ENCODE results near the gene NEDD4L. TPM values are rescaled to one million over a fixed set of nuclear protein-coding genes. Genes with fewer than 3 reads are reported as not detected.

Gene NEDD4L
- total and polyA plus RNA-seq, 10 of the 15 experiments (the other 5 are each of a cell fraction or from before 2014, with no cell fraction given) = 7.4 to 24.0 (median 17.7) TPM

DNA sequence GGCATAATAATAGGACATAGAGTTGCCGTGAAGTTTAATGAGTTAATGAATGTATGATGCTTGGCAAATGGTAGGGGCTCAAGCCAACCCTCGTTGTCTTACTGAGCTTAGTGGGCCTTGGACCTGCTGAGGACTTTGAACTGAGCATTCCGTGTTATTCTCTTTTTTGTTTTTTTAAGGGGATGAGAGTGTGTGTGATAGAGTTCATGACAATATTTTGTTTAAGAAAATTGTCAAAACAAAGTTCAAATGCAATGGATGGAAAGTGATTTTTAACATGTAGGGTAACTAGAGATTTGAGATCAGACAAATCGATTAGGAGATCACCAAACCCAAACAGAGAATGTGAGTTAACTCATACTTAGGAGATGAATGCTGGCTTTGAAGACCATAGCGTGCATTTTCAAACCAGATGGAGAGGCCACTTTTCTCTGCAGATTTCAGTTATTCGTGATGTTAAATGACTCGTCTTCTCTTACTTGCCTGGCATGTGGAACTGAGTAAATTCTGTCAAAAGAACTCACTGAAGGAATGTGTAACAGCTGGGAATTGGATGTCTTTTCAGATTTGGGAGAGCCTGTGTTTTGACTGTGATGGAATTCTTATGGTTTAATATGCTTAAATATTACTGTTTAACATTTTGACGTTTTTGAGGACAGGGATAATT is 88.7 kb downstream of the NEDD4L start (continued):
- TF ChIP-seq, protein P1, sequence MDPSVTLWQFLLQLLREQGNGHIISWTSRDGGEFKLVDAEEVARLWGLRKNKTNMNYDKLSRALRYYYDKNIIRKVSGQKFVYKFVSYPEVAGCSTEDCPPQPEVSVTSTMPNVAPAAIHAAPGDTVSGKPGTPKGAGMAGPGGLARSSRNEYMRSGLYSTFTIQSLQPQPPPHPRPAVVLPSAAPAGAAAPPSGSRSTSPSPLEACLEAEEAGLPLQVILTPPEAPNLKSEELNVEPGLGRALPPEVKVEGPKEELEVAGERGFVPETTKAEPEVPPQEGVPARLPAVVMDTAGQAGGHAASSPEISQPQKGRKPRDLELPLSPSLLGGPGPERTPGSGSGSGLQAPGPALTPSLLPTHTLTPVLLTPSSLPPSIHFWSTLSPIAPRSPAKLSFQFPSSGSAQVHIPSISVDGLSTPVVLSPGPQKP (IDR thresholded peaks at IDR 0.05; ENCODE audit: low read depth, low read length) = no peak
- TF ChIP-seq, protein P2, sequence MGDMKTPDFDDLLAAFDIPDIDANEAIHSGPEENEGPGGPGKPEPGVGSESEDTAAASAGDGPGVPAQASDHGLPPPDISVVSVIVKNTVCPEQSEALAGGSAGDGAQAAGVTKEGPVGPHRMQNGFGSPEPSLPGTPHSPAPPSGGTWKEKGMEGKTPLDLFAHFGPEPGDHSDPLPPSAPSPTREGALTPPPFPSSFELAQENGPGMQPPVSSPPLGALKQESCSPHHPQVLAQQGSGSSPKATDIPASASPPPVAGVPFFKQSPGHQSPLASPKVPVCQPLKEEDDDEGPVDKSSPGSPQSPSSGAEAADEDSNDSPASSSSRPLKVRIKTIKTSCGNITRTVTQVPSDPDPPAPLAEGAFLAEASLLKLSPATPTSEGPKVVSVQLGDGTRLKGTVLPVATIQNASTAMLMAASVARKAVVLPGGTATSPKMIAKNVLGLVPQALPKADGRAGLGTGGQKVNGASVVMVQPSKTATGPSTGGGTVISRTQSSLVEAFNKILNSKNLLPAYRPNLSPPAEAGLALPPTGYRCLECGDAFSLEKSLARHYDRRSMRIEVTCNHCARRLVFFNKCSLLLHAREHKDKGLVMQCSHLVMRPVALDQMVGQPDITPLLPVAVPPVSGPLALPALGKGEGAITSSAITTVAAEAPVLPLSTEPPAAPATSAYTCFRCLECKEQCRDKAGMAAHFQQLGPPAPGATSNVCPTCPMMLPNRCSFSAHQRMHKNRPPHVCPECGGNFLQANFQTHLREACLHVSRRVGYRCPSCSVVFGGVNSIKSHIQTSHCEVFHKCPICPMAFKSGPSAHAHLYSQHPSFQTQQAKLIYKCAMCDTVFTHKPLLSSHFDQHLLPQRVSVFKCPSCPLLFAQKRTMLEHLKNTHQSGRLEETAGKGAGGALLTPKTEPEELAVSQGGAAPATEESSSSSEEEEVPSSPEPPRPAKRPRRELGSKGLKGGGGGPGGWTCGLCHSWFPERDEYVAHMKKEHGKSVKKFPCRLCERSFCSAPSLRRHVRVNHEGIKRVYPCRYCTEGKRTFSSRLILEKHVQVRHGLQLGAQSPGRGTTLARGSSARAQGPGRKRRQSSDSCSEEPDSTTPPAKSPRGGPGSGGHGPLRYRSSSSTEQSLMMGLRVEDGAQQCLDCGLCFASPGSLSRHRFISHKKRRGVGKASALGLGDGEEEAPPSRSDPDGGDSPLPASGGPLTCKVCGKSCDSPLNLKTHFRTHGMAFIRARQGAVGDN (IDR thresholded peaks at IDR 0.05) = no peak
- TF ChIP-seq RBBP5 (conservative IDR thresholded peaks at IDR 0.05) = no peak
- TF ChIP-seq, protein P3, sequence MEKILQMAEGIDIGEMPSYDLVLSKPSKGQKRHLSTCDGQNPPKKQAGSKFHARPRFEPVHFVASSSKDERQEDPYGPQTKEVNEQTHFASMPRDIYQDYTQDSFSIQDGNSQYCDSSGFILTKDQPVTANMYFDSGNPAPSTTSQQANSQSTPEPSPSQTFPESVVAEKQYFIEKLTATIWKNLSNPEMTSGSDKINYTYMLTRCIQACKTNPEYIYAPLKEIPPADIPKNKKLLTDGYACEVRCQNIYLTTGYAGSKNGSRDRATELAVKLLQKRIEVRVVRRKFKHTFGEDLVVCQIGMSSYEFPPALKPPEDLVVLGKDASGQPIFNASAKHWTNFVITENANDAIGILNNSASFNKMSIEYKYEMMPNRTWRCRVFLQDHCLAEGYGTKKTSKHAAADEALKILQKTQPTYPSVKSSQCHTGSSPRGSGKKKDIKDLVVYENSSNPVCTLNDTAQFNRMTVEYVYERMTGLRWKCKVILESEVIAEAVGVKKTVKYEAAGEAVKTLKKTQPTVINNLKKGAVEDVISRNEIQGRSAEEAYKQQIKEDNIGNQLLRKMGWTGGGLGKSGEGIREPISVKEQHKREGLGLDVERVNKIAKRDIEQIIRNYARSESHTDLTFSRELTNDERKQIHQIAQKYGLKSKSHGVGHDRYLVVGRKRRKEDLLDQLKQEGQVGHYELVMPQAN (conservative IDR thresholded peaks at IDR 0.05) = no peak
- no peak for TF ChIP-seq TAF1 (IDR thresholded peaks at IDR 0.05; ENCODE audit: borderline replicate concordance, low read depth, low read length)
- TF ChIP-seq, protein P4, sequence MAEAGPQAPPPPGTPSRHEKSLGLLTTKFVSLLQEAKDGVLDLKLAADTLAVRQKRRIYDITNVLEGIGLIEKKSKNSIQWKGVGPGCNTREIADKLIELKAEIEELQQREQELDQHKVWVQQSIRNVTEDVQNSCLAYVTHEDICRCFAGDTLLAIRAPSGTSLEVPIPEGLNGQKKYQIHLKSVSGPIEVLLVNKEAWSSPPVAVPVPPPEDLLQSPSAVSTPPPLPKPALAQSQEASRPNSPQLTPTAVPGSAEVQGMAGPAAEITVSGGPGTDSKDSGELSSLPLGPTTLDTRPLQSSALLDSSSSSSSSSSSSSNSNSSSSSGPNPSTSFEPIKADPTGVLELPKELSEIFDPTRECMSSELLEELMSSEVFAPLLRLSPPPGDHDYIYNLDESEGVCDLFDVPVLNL (IDR thresholded peaks at IDR 0.05; ENCODE audit: low read depth, low read length) = no peak
- no peak for TF ChIP-seq ZNF384 (IDR thresholded peaks at IDR 0.05; ENCODE audit: borderline replicate concordance, low read depth, low read length)
- no peak for TF ChIP-seq PAX5 (IDR thresholded peaks at IDR 0.05; ENCODE audit: borderline replicate concordance, low read depth, low read length)
- no peak for TF ChIP-seq STAT3 (IDR thresholded peaks at IDR 0.05; ENCODE audit: low read depth, low read length)
- TF ChIP-seq BHLHE40 (IDR thresholded peaks at IDR 0.05; ENCODE audit: borderline replicate concordance in 1 of 2, low read depth in 2 of 2, low read length in 1 of 2) = no peak
